ENCODE measurements around the gene HLCS.

The HLCS gene

DNA sequence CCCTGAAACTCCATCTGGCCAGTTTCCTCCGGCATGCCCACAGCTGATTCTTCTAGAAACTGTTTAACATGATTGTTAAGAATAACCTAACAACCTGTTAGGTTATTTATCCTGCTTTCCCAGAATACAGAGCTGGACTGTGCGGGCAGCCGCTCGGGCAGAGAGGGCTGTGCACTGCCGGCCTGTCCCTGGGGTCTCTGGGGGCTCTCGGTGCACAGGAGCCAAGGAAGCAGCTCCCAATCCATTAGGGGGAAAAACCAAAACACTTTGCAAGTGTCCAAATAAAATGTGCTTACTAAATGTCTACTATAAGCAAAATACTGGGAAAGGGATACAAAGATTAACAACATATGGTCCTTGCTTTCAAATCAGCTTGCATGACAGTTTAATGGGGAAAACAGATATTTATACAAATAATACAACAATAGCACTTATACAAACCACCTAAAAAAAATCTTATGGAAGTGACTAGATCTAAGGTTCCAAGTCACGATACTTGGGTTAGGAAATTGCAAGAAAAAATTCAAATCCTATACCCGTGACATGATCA, 50.7 kb downstream of the HLCS start:
- TF ChIP-seq, protein P1, sequence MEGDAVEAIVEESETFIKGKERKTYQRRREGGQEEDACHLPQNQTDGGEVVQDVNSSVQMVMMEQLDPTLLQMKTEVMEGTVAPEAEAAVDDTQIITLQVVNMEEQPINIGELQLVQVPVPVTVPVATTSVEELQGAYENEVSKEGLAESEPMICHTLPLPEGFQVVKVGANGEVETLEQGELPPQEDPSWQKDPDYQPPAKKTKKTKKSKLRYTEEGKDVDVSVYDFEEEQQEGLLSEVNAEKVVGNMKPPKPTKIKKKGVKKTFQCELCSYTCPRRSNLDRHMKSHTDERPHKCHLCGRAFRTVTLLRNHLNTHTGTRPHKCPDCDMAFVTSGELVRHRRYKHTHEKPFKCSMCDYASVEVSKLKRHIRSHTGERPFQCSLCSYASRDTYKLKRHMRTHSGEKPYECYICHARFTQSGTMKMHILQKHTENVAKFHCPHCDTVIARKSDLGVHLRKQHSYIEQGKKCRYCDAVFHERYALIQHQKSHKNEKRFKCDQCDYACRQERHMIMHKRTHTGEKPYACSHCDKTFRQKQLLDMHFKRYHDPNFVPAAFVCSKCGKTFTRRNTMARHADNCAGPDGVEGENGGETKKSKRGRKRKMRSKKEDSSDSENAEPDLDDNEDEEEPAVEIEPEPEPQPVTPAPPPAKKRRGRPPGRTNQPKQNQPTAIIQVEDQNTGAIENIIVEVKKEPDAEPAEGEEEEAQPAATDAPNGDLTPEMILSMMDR (IDR thresholded peaks at IDR 0.05; ENCODE audit: low read depth, low read length): no peak
- H3K4me3 ChIP-seq (ENCODE audit: low read depth, low read length): no peak overlapping the region

DNA sequence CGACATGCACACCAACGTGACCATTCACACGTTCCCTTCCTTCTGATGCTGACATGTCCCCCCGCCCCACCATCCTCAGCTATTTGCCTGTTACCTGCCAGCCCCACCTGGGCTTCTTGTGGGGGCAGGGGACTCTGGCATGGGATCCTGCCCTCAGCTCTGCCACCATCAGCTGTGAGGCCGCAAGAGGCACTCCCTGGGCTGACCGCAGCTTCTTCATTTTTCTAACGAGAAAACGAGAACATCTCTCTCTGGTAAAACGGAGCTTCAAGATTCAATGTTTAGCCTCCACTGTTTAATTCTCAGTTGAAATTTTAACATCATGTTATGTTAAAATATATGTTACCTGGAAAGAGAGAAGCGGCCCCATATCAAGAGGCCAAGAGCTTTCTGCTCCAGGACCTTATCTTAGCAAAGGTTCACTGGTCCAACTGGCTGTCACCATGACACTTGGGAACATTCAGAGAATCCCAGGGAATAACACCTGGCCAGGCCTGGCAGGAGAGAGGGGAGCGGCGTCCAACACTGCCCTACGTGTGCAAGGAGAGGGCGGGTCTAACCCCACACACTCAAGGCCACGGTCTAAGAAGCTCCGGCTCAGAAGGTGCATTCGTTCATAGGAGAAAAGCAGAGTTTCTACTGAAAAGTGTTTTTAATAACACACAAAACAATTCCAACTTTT, 51.3 kb downstream of the HLCS start:
- H3K4me3 ChIP-seq (ENCODE audit: low read depth, low read length): no peak overlapping the region
- TF ChIP-seq, protein P1 (IDR thresholded peaks at IDR 0.05; ENCODE audit: low read depth, low read length): no peak

DNA sequence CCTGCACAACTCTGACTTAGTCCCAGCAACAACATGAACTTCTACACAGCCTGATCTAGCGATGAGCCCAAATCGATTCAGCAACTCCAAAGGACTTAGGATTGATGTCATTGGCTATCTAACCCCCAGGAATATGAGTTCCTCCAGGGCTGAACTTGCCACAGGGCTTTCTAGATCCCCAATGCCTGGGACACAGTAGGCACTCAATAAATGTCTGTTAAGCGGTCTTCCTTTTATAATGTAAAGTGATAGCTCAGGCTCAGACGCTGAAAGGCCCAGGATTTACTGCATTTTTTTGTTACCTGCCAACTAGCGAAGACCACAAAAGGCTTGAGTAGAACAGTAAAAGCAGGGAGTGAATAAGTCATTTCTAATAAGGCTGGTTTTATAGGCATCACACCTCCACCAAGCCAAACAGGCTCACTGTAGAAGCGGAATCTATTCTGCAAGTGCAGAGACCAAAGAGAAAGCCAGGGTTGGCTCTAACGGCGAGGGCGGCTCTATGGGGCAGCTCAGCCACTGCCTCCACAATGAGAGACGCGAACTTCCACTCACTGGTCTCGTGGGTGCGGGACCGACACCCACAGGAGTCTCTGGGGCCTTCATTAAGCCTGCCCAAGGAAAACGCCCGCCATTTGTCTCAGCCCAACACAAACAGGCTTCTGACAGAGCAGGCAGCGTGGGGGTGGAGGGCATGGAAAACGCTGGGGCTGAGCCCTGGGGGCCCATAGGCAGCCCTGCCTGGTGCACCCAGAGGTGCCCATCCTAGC, 52.0 kb downstream of the HLCS start:
- no peak overlapping the region for H3K4me3 ChIP-seq (ENCODE audit: low read depth, low read length)
- TF ChIP-seq, protein P1 (IDR thresholded peaks at IDR 0.05; ENCODE audit: low read depth, low read length): no peak

DNA sequence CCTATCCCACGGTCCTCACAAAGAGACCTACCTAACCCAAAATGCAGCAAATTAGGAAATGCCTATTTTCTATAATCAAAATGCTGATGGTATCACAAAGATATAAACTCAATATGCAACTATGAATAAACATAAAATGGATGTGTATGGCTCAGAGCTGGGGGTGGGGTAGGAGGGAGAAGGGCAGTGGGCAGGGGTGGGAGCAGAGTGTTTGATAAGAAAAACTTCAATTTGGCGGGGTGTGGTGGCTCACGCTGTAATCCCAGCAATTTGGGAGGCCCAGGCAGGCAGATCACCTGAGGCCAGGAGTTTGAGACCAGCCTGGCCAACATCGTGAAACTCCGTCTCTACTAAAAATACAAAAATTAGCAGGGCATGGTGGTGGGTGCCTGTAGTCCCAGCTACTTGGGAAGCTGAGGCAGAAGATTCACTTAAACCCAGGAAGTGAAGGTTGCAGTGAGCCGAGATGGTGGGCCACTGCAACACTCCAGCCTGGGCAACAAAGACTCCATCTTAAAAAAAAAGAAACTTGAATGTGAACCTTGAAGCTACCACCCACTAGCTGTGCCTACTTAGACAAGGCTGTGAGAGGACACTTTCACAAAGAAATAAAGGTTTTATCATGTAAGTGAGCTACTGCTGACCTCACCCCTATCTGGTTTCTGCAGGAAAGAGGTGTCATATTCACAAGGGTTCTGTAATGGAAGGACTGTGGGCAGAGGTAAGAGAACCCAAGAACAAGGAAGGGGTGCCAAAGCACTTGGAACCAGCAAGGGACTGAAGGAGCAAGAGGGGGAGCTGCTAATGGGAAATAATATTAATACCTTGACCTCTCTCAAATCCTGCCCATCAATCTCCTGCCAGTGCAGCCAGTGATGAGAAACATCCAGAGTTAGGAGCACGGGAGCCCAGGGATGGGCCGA, 53.0 kb downstream of the HLCS start:
- TF ChIP-seq, protein P1 (IDR thresholded peaks at IDR 0.05; ENCODE audit: low read depth, low read length): no peak

DNA sequence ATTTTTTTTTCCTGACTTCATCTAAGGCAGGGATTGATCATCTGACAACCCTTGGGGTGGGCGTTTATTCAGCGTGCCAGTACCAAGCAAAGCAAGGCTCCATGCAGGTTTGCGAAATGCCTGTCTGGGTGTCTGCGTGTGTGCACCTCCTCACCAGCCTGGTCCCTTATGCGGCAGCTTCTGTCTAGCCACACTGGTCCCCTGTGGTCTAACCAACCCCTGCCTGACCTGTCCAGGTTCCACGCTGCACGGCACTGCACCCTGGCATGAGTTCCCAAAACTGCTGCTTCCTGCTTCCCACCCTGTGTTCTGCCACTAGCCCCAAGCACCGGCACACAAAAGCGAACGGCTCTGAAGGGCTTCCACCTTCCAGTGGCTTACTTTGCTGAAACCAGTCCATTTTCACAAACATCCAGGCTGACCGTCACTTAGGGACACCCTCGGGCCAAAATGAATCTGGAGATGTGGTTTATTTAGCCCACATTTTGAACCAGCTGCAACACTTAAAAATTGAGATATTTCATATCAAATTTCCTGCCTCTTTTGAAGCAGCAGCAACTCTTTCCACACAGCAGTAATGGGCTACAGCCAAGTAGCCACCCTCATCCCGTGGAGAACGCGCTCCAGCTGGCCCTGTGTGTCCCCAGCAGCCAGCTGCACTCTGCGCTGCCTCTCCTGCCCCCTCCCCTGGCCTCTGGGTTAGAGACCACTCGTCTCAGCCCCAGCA, 55.7 kb downstream of the HLCS start:
- H3K4me3 ChIP-seq (ENCODE audit: low read depth, low read length): no peak overlapping the region
- TF ChIP-seq, protein P1 (IDR thresholded peaks at IDR 0.05; ENCODE audit: low read depth, low read length): no peak

More for the DNA sequence above, 53.0 kb downstream of the HLCS start:
- H3K4me3 ChIP-seq (ENCODE audit: low read depth, low read length): no peak overlapping the region

DNA sequence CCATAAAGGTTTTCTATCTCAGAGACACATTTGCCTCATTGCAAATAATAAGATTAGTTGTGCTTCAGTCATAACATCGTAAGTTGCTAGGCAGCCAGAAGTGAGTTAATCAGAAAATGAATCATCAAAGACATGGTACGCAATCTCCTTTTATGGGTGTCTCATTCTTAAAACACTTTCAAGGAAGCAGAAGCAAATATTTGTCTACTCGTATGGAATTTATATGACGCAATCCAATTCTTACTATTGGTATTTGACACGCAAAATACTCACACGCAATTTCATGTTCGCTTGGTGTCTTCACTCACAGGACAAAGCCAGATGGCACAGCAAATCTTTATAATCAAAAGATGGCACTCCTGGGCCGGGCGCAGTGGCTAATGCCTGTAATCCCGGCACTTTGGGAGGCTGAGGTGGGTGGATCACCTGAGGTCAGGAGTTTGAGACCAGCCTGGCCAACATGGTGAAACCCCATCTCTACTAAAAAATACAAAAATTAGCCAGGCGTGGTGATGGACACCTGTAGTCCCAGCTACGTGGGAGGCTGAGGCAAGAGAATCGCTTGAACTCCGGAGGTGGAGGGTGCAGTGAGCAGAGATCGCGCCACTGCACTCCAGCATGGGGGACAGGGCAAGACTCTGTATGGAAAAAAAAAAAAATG, 56.4 kb downstream of the HLCS start:
- no peak overlapping the region for H3K4me3 ChIP-seq (ENCODE audit: low read depth, low read length)
- TF ChIP-seq, protein P1 (IDR thresholded peaks at IDR 0.05; ENCODE audit: low read depth, low read length): no peak

All from WI38 (cell line).